ENCODE results near the gene FDPS.

DNA sequence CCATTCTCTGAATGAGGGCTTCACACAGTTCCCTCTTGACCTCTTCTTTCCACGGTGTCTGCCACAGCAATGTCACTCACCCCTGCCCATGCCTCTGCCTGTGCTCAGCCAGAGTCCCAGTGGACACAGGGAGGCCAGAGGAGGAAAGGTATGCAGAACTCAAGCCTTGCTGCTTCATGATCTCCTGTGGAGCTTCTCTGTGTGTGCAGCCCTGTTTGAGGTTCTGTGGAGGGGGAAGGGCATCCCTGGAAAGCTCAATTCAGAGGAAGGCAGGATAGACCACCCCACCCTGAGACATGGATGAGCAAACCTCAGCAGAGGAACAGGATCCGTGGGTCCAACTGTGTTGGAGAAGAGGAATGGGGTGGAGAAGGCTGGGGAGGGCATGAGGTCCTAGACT lies 29.4 kb upstream of the FDPS start:
- TF ChIP-seq, protein P1, sequence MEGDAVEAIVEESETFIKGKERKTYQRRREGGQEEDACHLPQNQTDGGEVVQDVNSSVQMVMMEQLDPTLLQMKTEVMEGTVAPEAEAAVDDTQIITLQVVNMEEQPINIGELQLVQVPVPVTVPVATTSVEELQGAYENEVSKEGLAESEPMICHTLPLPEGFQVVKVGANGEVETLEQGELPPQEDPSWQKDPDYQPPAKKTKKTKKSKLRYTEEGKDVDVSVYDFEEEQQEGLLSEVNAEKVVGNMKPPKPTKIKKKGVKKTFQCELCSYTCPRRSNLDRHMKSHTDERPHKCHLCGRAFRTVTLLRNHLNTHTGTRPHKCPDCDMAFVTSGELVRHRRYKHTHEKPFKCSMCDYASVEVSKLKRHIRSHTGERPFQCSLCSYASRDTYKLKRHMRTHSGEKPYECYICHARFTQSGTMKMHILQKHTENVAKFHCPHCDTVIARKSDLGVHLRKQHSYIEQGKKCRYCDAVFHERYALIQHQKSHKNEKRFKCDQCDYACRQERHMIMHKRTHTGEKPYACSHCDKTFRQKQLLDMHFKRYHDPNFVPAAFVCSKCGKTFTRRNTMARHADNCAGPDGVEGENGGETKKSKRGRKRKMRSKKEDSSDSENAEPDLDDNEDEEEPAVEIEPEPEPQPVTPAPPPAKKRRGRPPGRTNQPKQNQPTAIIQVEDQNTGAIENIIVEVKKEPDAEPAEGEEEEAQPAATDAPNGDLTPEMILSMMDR (IDR thresholded peaks at IDR 0.05), result no peak
- TF ChIP-seq POLR2A (IDR thresholded peaks at IDR 0.05) (no peak), POLR2AphosphoS5 (IDR thresholded peaks at IDR 0.05) (no peak)
